Endothelial cell of umbilical vein (primary cell): ENCODE results near the gene RAD18. TPM values are rescaled to one million over a fixed set of nuclear protein-coding genes. Genes with fewer than 3 reads are reported as not detected.

ENCODE experiments used
- BruUV-seq: library from RNA; stranded (reverse); fragments of 400-500 nt; replicated peaks from 2 replicates; lab custom pipeline; 2021; lab: Mats Ljungman, UMichigan
- CTCF ChIA-PET: fragments of 300-600, 350-600 bp; sonication (Branson Sonifier 250); formaldehyde crosslinking; loops from one replicate; lab custom pipeline; 2021; ENCODE audit warnings: antibody characterized with exemption, inconsistent platforms; lab: Charles Lee
- POLR2A ChIA-PET: fragments of 300-600, 350-600 bp; sonication (Branson Sonifier 250); formaldehyde crosslinking; loops from one replicate; lab custom pipeline; 2021; ENCODE audit warnings: antibody characterized with exemption, inconsistent platforms; lab: Charles Lee
- DNase-seq: peaks from one replicate; pipeline ENCODE4 v3.0.0-alpha.2; 2011; ENCODE audit warnings: low read depth, low spot score
- FAIRE-seq: peaks from 2 replicates; lab custom pipeline; 2011; peaks lifted over from hg19 to GRCh38; lab: Jason Lieb, UNC
- H2AFZ ChIP-seq: 2 replicates; pipeline ENCODE4 v1.6.0; 2012; ENCODE audit warnings: low read depth, low read length, control low read depth, inconsistent platforms
- H3K27ac ChIP-seq: 2 replicates; pipeline ENCODE4 v1.5.1; 2011; ENCODE audit warnings: low read depth, mild to moderate bottlenecking, control low read depth, low read length, moderate library complexity; ENCODE audit not compliant: insufficient read depth
- H3K27me3 ChIP-seq, 2 experiments: 2 replicates each; pipeline versions ENCODE4 v1.6.0 to v1.6.1; 2011; ENCODE audit warnings: low read length in 2 of 2, mixed read lengths in 1 of 2; ENCODE audit not compliant: control insufficient read depth in 2 of 2, insufficient read depth in 2 of 2
- H3K36me3 ChIP-seq, 2 experiments: 2 replicates in 1 of 2; 3 replicates in 1 of 2; pipeline ENCODE4 v1.5.1; 2011; ENCODE audit warnings: low read length in 2 of 2, mild to moderate bottlenecking in 1 of 2, moderate library complexity in 1 of 2; ENCODE audit not compliant: control insufficient read depth in 2 of 2, insufficient read depth in 2 of 2; ENCODE audit errors: extremely low read depth in 1 of 2
- H3K4me1 ChIP-seq: 3 replicates; pipeline ENCODE4 v1.5.1; 2011; ENCODE audit warnings: mild to moderate bottlenecking, low read length; ENCODE audit not compliant: control insufficient read depth, insufficient read depth; ENCODE audit errors: extremely low read depth
- H3K4me2 ChIP-seq: 2 replicates; pipeline ENCODE4 v1.6.1; 2011; ENCODE audit warnings: low read length, control low read depth, mixed read lengths; ENCODE audit not compliant: insufficient read depth
- H3K4me3 ChIP-seq, 3 experiments: fragments of 200-600 bp in 1 of 3; sonication (generic), shearing (Covaris generic) in 1 of 3; replicated peaks in 1 of 3; 2 replicates each; pipeline ENCODE4 v1.5.1; 2011 to 2016; ENCODE audit warnings: control low read depth in 3 of 3, low read length in 3 of 3, mild to moderate bottlenecking in 2 of 3, inconsistent platforms in 1 of 3, low read depth in 1 of 3, moderate library complexity in 1 of 3; ENCODE audit not compliant: insufficient read depth in 1 of 3
- H3K79me2 ChIP-seq: 2 replicates; pipeline ENCODE4 v1.6.0; 2012; ENCODE audit warnings: low read length, inconsistent platforms; ENCODE audit not compliant: control insufficient read depth, insufficient read depth
- H3K9ac ChIP-seq: replicated peaks from 2 replicates; pipeline ENCODE3; 2011; ENCODE audit warnings: low read length, control low read depth; ENCODE audit not compliant: insufficient read depth; ENCODE audit errors: extremely low read depth
- H3K9me1 ChIP-seq: replicated peaks from 3 replicates; pipeline ENCODE4 v1.6.0; 2011; ENCODE audit warnings: mild to moderate bottlenecking, low read length; ENCODE audit not compliant: control insufficient read depth, insufficient read depth; ENCODE audit errors: extremely low read depth
- H3K9me3 ChIP-seq: replicated peaks from 2 replicates; pipeline ENCODE4 v1.5.1; 2012; ENCODE audit warnings: low read length, inconsistent platforms; ENCODE audit not compliant: control insufficient read depth, insufficient read depth
- H4K20me1 ChIP-seq: replicated peaks from 2 replicates; pipeline ENCODE3; 2011; ENCODE audit warnings: mild to moderate bottlenecking, low read length; ENCODE audit not compliant: control insufficient read depth, insufficient read depth; ENCODE audit errors: extremely low read depth
- EZH2 ChIP-seq: IDR thresholded peaks from 2 replicates; pipeline ENCODE4 v1.6.1; 2012; ENCODE audit warnings: borderline replicate concordance, low read depth, mild to moderate bottlenecking, moderate library complexity, low read length, inconsistent platforms; ENCODE audit not compliant: severe bottlenecking
- FOS ChIP-seq: IDR thresholded peaks from 2 replicates; pipeline ENCODE4 v1.6.1; 2011; ENCODE audit warnings: mild to moderate bottlenecking, low read length, moderate library complexity, borderline replicate concordance; ENCODE audit not compliant: insufficient read depth
- GATA2 ChIP-seq: IDR thresholded peaks from 2 replicates; pipeline ENCODE4 v1.7.0; 2011; ENCODE audit warnings: low read depth, mild to moderate bottlenecking, moderate library complexity, mixed read lengths, low read length; ENCODE audit not compliant: insufficient read length, insufficient read depth
- JUN ChIP-seq: IDR thresholded peaks from 2 replicates; pipeline ENCODE4 v1.6.1; 2011; ENCODE audit warnings: borderline replicate concordance, low read depth; ENCODE audit not compliant: insufficient read length, insufficient read depth
- MYC ChIP-seq: IDR thresholded peaks from one replicate; pipeline ENCODE4 v1.6.1; 2011; ENCODE audit warnings: mild to moderate bottlenecking, low read depth, low read length
- POLR2A ChIP-seq: IDR thresholded peaks from 2 replicates; pipeline ENCODE4 v1.6.1; 2012; ENCODE audit warnings: low read depth, mild to moderate bottlenecking, control low read depth, low read length
- POLR2AphosphoS5 ChIP-seq: IDR thresholded peaks from 2 replicates; pipeline ENCODE4 v1.6.1; 2012; ENCODE audit warnings: low read depth, mild to moderate bottlenecking, control low read depth, low read length, moderate library complexity; ENCODE audit not compliant: insufficient read depth
- dilution Hi-C: fragments of 300-500 bp; cut with MboI; formaldehyde crosslinking; loops from one replicate; pipeline ENCODE4 v1.15.0; 2019; ENCODE audit warnings: low sequenced_read_pairs; ENCODE audit not compliant: extremely low pct_ligation_motif_present
- intact Hi-C: fragments of 100-400 bp; cut with micrococcal nuclease; formaldehyde crosslinking; loops from one replicate; pipeline ENCODE4 v1.10.0; 2022
- polyA plus RNA-seq, 4 experiments: library from polyadenylated mRNA; depleted of rRNA in 3 of 4; stranded (reverse) in 3 of 4; unstranded in 1 of 4; fragments of >200 nt; gene quantifications; 2 replicates each; pipeline versions ENCODE4 v1.2.1 to v1.2.3, GENCODE V29; 2011 to 2012; ENCODE audit warnings: missing spikeins in 1 of 4
- total RNA-seq: library from RNA; stranded (reverse); gene quantifications from 2 replicates; pipeline ENCODE4 v1.2.3, GENCODE V29; 2021
- TF ChIP-seq, protein P1 (sequence below), 2 donors: IDR thresholded peaks; 1 replicate in 1 of 2; 2 replicates in 1 of 2; pipeline ENCODE4 v1.5.1; 2011; ENCODE audit warnings: low read length in 2 of 2, mild to moderate bottlenecking in 2 of 2, moderate library complexity in 2 of 2, control low read depth in 1 of 2, inconsistent platforms in 1 of 2, low read depth in 1 of 2; ENCODE audit not compliant: insufficient read depth in 1 of 2; ENCODE audit errors: extremely low read depth in 1 of 2
- TF ChIP-seq, protein P2 (sequence below): IDR thresholded peaks from 2 replicates; pipeline ENCODE4 v1.6.1; 2011; ENCODE audit not compliant: insufficient read depth, insufficient read length

RAD18 gene
- total and polyA plus RNA-seq, 2 donors (not counting 3 experiments of a cell fraction or from before 2014, with no cell fraction given): 7.9 to 23.8 TPM

DNA sequence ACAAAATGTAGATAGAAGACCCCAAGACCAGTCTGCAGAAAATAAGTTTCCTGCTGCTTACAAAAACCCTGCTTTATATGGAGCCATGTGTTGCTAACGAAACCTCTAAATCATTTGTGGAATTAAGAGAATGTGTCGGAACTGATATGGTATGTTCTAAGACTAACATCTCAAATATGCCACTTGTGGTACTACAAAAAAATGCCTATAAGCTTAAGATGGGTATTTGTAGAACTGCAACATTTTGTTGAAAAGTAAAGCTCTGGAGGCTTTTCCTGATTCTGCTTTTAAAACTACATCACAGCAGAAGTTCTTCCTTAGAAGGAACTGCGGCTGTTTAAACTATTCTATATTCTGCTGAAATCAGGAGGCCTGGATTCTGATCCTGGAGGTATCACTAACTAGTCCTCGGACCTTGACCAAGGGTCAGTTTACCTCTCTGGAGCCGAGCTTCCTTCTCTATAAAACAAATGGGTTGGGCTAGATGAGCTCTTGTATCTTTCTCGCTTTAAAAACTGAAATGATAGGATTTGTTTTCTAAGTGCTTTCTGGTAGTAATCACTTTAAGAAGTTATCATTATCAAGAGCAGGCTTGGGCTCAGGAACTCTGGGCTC, 74.9 kb downstream of the RAD18 start:
- Histone ChIP-seq H3K9me1 (no peaks in the 10 kb centered on the region), H3K27ac (no peak overlapping the region), H3K9me3 (no peaks in the 10 kb centered on the region), H2AFZ (no peak overlapping the region), H3K27me3 (no peaks in the 10 kb centered on the region), H3K4me2 (no peak overlapping the region), H3K36me3 (no peaks in the 10 kb centered on the region), H4K20me1 (no peaks in the 10 kb centered on the region), H3K4me1 (no peaks in the 10 kb centered on the region), H3K79me2 (no peaks in the 10 kb centered on the region), H3K9ac (no peak overlapping the region), H3K4me3 (no peak overlapping the region)
- POLR2A ChIA-PET: no interaction called here
- FAIRE-seq: no peak
- no TSS peak for BruUV-seq
- CTCF ChIA-PET: interaction anchor here (1.0 to 1.6 kb wide), 2 partner anchors 14 to 119 kb away, joined by 5 to 6 read pairs; partner anchors contain the start of gene OXTR
- no peak for DNase-seq
- TF ChIP-seq, protein P1, sequence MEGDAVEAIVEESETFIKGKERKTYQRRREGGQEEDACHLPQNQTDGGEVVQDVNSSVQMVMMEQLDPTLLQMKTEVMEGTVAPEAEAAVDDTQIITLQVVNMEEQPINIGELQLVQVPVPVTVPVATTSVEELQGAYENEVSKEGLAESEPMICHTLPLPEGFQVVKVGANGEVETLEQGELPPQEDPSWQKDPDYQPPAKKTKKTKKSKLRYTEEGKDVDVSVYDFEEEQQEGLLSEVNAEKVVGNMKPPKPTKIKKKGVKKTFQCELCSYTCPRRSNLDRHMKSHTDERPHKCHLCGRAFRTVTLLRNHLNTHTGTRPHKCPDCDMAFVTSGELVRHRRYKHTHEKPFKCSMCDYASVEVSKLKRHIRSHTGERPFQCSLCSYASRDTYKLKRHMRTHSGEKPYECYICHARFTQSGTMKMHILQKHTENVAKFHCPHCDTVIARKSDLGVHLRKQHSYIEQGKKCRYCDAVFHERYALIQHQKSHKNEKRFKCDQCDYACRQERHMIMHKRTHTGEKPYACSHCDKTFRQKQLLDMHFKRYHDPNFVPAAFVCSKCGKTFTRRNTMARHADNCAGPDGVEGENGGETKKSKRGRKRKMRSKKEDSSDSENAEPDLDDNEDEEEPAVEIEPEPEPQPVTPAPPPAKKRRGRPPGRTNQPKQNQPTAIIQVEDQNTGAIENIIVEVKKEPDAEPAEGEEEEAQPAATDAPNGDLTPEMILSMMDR (IDR thresholded peaks at IDR 0.05; ENCODE audit: extremely low read depth in 1 of 2, insufficient read depth in 1 of 2, low read depth in 1 of 2, low read length in 2 of 2): no peak
- TF ChIP-seq POLR2AphosphoS5 (no peak), JUN (no peak), FOS (no peak), GATA2 (no peak), POLR2A (no peak), EZH2 (no peak), MYC (no peak)
- TF ChIP-seq, protein P2, sequence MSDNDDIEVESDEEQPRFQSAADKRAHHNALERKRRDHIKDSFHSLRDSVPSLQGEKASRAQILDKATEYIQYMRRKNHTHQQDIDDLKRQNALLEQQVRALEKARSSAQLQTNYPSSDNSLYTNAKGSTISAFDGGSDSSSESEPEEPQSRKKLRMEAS: no peak
- dilution Hi-C loops (no loop called here), intact Hi-C loops (no loop called here)
